Breast epithelium (tissue), 3 donors: ENCODE data around the gene SUMO2.

ENCODE experiments used
- POLR2A ChIP-seq: fragments of 450-650 bp; IDR thresholded peaks from one replicate; pipeline ENCODE4 v1.6.1; 2016; ENCODE audit warnings: antibody characterized with exemption, mild to moderate bottlenecking, moderate library complexity
- POLR2AphosphoS5 ChIP-seq, 3 donors: sonication (generic); formaldehyde crosslinking; IDR thresholded peaks; one replicate each; pipeline ENCODE4 v1.6.1; 2017; ENCODE audit warnings: antibody characterized with exemption in 3 of 3
- TF ChIP-seq, protein P1 (sequence below), 3 donors: fragments of 450-650 bp; IDR thresholded peaks; one replicate each; pipeline ENCODE4 v1.5.1; 2016 to 2017; ENCODE audit warnings: antibody characterized with exemption in 3 of 3, mild to moderate bottlenecking in 3 of 3, moderate library complexity in 3 of 3

DNA sequence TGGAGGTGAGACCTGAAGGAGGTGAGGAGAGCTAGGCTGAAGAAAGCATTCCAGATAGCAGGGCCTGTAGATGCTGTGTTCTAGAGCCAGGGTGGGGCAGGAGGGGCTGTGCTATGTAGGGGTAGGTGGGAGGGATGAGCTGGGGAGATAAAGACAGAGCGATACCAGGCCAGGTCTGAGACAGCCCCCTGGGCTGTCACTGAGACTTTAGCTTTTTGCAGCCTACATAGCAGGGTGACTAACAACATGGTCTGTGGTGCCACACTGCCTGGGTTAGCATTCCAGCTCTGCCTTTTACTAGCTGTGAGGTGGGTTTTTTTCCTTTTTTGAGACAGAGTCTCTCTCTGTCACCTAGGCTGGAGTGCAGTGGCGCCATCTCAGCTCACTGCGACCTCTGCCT is 37.1 kb upstream of the SUMO2 start:
- TF ChIP-seq, protein P1, sequence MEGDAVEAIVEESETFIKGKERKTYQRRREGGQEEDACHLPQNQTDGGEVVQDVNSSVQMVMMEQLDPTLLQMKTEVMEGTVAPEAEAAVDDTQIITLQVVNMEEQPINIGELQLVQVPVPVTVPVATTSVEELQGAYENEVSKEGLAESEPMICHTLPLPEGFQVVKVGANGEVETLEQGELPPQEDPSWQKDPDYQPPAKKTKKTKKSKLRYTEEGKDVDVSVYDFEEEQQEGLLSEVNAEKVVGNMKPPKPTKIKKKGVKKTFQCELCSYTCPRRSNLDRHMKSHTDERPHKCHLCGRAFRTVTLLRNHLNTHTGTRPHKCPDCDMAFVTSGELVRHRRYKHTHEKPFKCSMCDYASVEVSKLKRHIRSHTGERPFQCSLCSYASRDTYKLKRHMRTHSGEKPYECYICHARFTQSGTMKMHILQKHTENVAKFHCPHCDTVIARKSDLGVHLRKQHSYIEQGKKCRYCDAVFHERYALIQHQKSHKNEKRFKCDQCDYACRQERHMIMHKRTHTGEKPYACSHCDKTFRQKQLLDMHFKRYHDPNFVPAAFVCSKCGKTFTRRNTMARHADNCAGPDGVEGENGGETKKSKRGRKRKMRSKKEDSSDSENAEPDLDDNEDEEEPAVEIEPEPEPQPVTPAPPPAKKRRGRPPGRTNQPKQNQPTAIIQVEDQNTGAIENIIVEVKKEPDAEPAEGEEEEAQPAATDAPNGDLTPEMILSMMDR (IDR thresholded peaks at IDR 0.05): no peak
- TF ChIP-seq POLR2A (no peak), POLR2AphosphoS5 (IDR thresholded peaks at IDR 0.05) (no peak)
